ENCODE measurements around the gene ST6GALNAC2. TPM values are rescaled to one million over a fixed set of nuclear protein-coding genes. Genes with fewer than 3 reads are reported as not detected.
A peak's percentile ranks its signal among the peaks of the same experiment; 100 is the strongest.

Gene ST6GALNAC2
- polyA plus RNA-seq, 1 donor from 2014 or later = 0.68 TPM

- Mint-ChIP-seq H3K4me1 (no peaks in the 10 kb centered on the region), H3K36me3 (peaks cover 2% of the 10 kb centered on the region), H3K9me3 (no peaks in the 10 kb centered on the region), H3K4me3 (no peak overlapping the region), H3K27ac (no peak overlapping the region), H3K27me3 (no peaks in the 10 kb centered on the region)
These were observed 37.9 kb downstream of the ST6GALNAC2 start for GRCh38 chr17:76547642-76548202.

- Mint-ChIP-seq H3K9me3 (no peaks in the 10 kb centered on the region), H3K36me3 (peaks cover 3% of the 10 kb centered on the region), H3K4me1 (peaks cover 0 to 2% (median 0%) of the 10 kb centered on the region in 3 donors), H3K27ac (no peak overlapping the region), H3K27me3 (no peaks in the 10 kb centered on the region), H3K4me3 (no peak overlapping the region)
These were observed 38.4 kb downstream of the ST6GALNAC2 start for GRCh38 chr17:76547183-76547641.

GRCh38 chr17:76546556-76547182 is 39.0 kb downstream of the ST6GALNAC2 start:
- peaks cover 0 to 2% (median 0%) of the 10 kb centered on the region in 3 donors for H3K4me1 Mint-ChIP-seq
- peak overlapping the region in 1 of 3 donors; percentile 65 for H3K27ac Mint-ChIP-seq
- no peak overlapping the region for H3K4me3 Mint-ChIP-seq
- H3K9me3 Mint-ChIP-seq = no peaks in the 10 kb centered on the region
- no peaks in the 10 kb centered on the region for H3K27me3 Mint-ChIP-seq
- peaks cover 3% of the 10 kb centered on the region for H3K36me3 Mint-ChIP-seq

- H3K27me3 Mint-ChIP-seq = no peaks in the 10 kb centered on the region
These were observed 39.6 kb downstream of the ST6GALNAC2 start for GRCh38 chr17:76545918-76546555.

GRCh38 chr17:76544546-76545365 is 40.9 kb downstream of the ST6GALNAC2 start:
- Mint-ChIP-seq H3K4me1 (peaks cover 0 to 2% (median under 1%) of the 10 kb centered on the region in 3 donors), H3K27me3 (no peaks in the 10 kb centered on the region), H3K4me3 (no peak overlapping the region), H3K27ac (no peak overlapping the region), H3K9me3 (no peaks in the 10 kb centered on the region), H3K36me3 (peaks cover 3% of the 10 kb centered on the region)

More at GRCh38 chr17:76545918-76546555, 39.6 kb downstream of the ST6GALNAC2 start:
- Mint-ChIP-seq H3K9me3 (no peaks in the 10 kb centered on the region), H3K4me1 (peaks cover 0 to 2% (median 0%) of the 10 kb centered on the region in 3 donors), H3K36me3 (peaks cover 3% of the 10 kb centered on the region), H3K4me3 (no peak overlapping the region), H3K27ac (peak overlapping the region in 1 of 3 donors; percentile 65)

- Mint-ChIP-seq H3K36me3 (peaks cover 1% of the 10 kb centered on the region), H3K4me1 (peaks cover 4 to 7% (median 6%) of the 10 kb centered on the region in 3 donors), H3K4me3 (no peak overlapping the region), H3K27ac (no peak overlapping the region), H3K9me3 (no peaks in the 10 kb centered on the region), H3K27me3 (peaks cover 7% of the 10 kb centered on the region)
These were observed 41.7 kb downstream of the ST6GALNAC2 start for GRCh38 chr17:76543826-76544545.

- peaks cover 8% of the 10 kb centered on the region for H3K27me3 Mint-ChIP-seq
- no peak overlapping the region for H3K27ac Mint-ChIP-seq
- peaks cover 3% of the 10 kb centered on the region for H3K36me3 Mint-ChIP-seq
- no peaks in the 10 kb centered on the region for H3K9me3 Mint-ChIP-seq
- H3K4me3 Mint-ChIP-seq = no peak overlapping the region
- H3K4me1 Mint-ChIP-seq = peaks cover 4 to 9% (median 7%) of the 10 kb centered on the region in 3 donors
These were observed 42.2 kb downstream of the ST6GALNAC2 start for GRCh38 chr17:76543482-76543825.

GRCh38 chr17:76542984-76543383 is 42.7 kb downstream of the ST6GALNAC2 start:
- Mint-ChIP-seq H3K4me1 (peaks cover 5 to 9% (median 7%) of the 10 kb centered on the region in 3 donors), H3K27ac (no peak overlapping the region), H3K27me3 (peaks cover 8% of the 10 kb centered on the region), H3K4me3 (no peak overlapping the region), H3K36me3 (peaks cover 3% of the 10 kb centered on the region), H3K9me3 (no peaks in the 10 kb centered on the region)

GRCh38 chr17:76542566-76542971 is 43.1 kb downstream of the ST6GALNAC2 start:
- Mint-ChIP-seq H3K9me3 (no peaks in the 10 kb centered on the region), H3K4me1 (peaks cover 5 to 9% (median 7%) of the 10 kb centered on the region in 3 donors), H3K27me3 (peaks cover 8% of the 10 kb centered on the region), H3K27ac (no peak overlapping the region), H3K36me3 (peaks cover 3% of the 10 kb centered on the region), H3K4me3 (no peak overlapping the region)

- Mint-ChIP-seq H3K27ac (no peak overlapping the region), H3K36me3 (peaks cover 3% of the 10 kb centered on the region), H3K4me3 (no peak overlapping the region)
These were observed 43.8 kb downstream of the ST6GALNAC2 start for GRCh38 chr17:76541739-76542454.

GRCh38 chr17:76540381-76541300 is 45.0 kb downstream of the ST6GALNAC2 start:
- peaks cover 13% of the 10 kb centered on the region for H3K27me3 Mint-ChIP-seq
- peaks cover 7 to 13% (median 10%) of the 10 kb centered on the region in 3 donors for H3K4me1 Mint-ChIP-seq
- H3K9me3 Mint-ChIP-seq = no peaks in the 10 kb centered on the region
- H3K36me3 Mint-ChIP-seq = peaks cover 3% of the 10 kb centered on the region
- peak overlapping the region in 1 of 3 donors; percentile 58 for H3K27ac Mint-ChIP-seq
- H3K4me3 Mint-ChIP-seq = peak overlapping the region in 3 of 4 donors; percentile 32 to 71 (median 43)

More at GRCh38 chr17:76541739-76542454, 43.8 kb downstream of the ST6GALNAC2 start:
- peaks cover 8% of the 10 kb centered on the region for H3K27me3 Mint-ChIP-seq
- H3K9me3 Mint-ChIP-seq = no peaks in the 10 kb centered on the region
- H3K4me1 Mint-ChIP-seq = peaks cover 5 to 9% (median 7%) of the 10 kb centered on the region in 3 donors

- H3K4me1 Mint-ChIP-seq = peaks cover 7 to 13% (median 10%) of the 10 kb centered on the region in 3 donors
- H3K27me3 Mint-ChIP-seq = peaks cover 15% of the 10 kb centered on the region
- peaks cover 3% of the 10 kb centered on the region for H3K36me3 Mint-ChIP-seq
- peak within 1 kb of the TSS in 2 of 3 donors; percentile 39 to 58 for H3K27ac Mint-ChIP-seq
- no peaks in the 10 kb centered on the region for H3K9me3 Mint-ChIP-seq
- H3K4me3 Mint-ChIP-seq = peak within 1 kb of the TSS; percentile 58 to 88 (median 80)
These were observed 45.9 kb downstream of the ST6GALNAC2 start, which contains the start of gene PRCD for GRCh38 chr17:76539631-76540271. PRCD (plus strand) TSS chr17:76540044; CDS start chr17:76540142, 98 bp downstream.

All from IgD-negative memory B cell (primary cell).